Glutamatergic neuron (in vitro differentiated cells): Measurements from ENCODE around the gene STRIP2. TPM values are rescaled to one million over a fixed set of nuclear protein-coding genes. Genes with fewer than 3 reads are reported as not detected.
"Not testable (repeated sequence)": the region's sequence is repeated elsewhere in the genome, so short reads cannot be mapped to it uniquely, and the experiment has no call there.

Experiments
- DNase-seq: peaks from one replicate; pipeline ENCODE4 v3.0.0; 2022
- H3K27ac Mint-ChIP-seq: one replicate; pipeline ENCODE4 v1.8.0; 2020; ENCODE audit warnings: mild to moderate bottlenecking, mixed read lengths, inconsistent platforms; ENCODE audit not compliant: unreplicated experiment
- H3K27me3 Mint-ChIP-seq: one replicate; pipeline ENCODE4 v1.8.0; 2020; ENCODE audit warnings: mild to moderate bottlenecking, moderate library complexity, mixed read lengths, inconsistent platforms; ENCODE audit not compliant: unreplicated experiment
- H3K36me3 Mint-ChIP-seq: one replicate; pipeline ENCODE4 v1.8.0; 2020; ENCODE audit warnings: mild to moderate bottlenecking, mixed read lengths, inconsistent platforms; ENCODE audit not compliant: unreplicated experiment
- H3K4me1 Mint-ChIP-seq: one replicate; pipeline ENCODE4 v1.8.0; 2020; ENCODE audit warnings: mild to moderate bottlenecking, low read depth, mixed read lengths, inconsistent platforms; ENCODE audit not compliant: unreplicated experiment
- H3K4me3 Mint-ChIP-seq: one replicate; pipeline ENCODE4 v1.8.0; 2020; ENCODE audit warnings: mild to moderate bottlenecking, mixed read lengths, inconsistent platforms; ENCODE audit not compliant: unreplicated experiment
- H3K9me3 Mint-ChIP-seq: one replicate; pipeline ENCODE4 v1.8.0; 2020; ENCODE audit warnings: mild to moderate bottlenecking, moderate library complexity, mixed read lengths, inconsistent platforms; ENCODE audit not compliant: unreplicated experiment
- CTCF ChIP-seq: fragments of 200-600 bp; sonication (generic); IDR thresholded peaks from one replicate; pipeline ENCODE4 v1.5.0; 2021; ENCODE audit not compliant: partially characterized antibody, unreplicated experiment
- total RNA-seq: library from RNA; stranded (reverse); fragmentation: NEBNext Ultra II Directional; extraction: Animal tissue kit (Norgen Biotek cat#: 25700); gene quantifications from one replicate; pipeline ENCODE4 v1.2.1, GENCODE V29; 2021; ENCODE audit not compliant: unreplicated experiment

STRIP2 gene
- total RNA-seq, 1 donor from 2014 or later, result 3.3 TPM

GRCh38 chr7:129517931-129518330, 83.7 kb downstream of the STRIP2 start:
- no peak for TF ChIP-seq CTCF
- H3K36me3 Mint-ChIP-seq, result no peaks in the 10 kb centered on the region
- H3K4me3 Mint-ChIP-seq, result no peak overlapping the region
- peaks cover 3% of the 10 kb centered on the region for H3K27me3 Mint-ChIP-seq
- H3K9me3 Mint-ChIP-seq, result peaks cover 2% of the 10 kb centered on the region
- peaks cover 8% of the 10 kb centered on the region for H3K4me1 Mint-ChIP-seq
- DNase-seq, result no peak
- no peak overlapping the region for H3K27ac Mint-ChIP-seq

DNA sequence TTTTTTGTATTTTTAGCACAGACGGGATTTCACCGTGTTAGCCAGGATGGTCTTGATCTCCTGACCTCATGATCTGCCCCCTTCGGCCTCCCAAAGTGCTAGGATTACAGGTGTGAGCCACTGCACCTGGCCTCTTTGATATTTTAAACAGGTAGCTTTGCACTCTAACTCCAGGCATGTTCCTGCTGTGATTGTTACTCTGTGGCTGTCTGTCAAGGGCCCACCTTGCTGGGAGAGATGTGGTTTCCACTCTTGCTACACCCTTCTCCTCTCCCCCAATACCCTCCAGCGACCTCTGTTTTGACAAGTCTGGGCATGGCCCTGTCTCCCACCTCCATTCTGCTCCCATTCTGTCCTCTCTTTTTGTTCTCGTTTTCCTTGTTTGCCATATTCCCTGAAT, 85.2 kb downstream of the STRIP2 start:
- no peak for DNase-seq
- H3K27ac Mint-ChIP-seq, result no peak overlapping the region
- peaks cover 2% of the 10 kb centered on the region for H3K9me3 Mint-ChIP-seq
- H3K27me3 Mint-ChIP-seq, result peaks cover 3% of the 10 kb centered on the region
- no peak for TF ChIP-seq CTCF
- peaks cover 11% of the 10 kb centered on the region for H3K4me1 Mint-ChIP-seq
- no peak overlapping the region for H3K4me3 Mint-ChIP-seq
- H3K36me3 Mint-ChIP-seq, result no peaks in the 10 kb centered on the region

- H3K9me3 Mint-ChIP-seq, result peaks cover 2% of the 10 kb centered on the region
- peak; percentile 37 for DNase-seq
- peaks cover 7% of the 10 kb centered on the region for H3K36me3 Mint-ChIP-seq
- TF ChIP-seq CTCF, result no peak
- peaks cover 7% of the 10 kb centered on the region for H3K27me3 Mint-ChIP-seq
- no peak overlapping the region for H3K4me3 Mint-ChIP-seq
- peaks cover 11% of the 10 kb centered on the region for H3K4me1 Mint-ChIP-seq
- no peak overlapping the region for H3K27ac Mint-ChIP-seq
Observed at GRCh38 chr7:129522088-129522970, 88.1 kb downstream of the STRIP2 start.

GRCh38 chr7:129522971-129523340, 88.7 kb downstream of the STRIP2 start:
- no peak overlapping the region for H3K4me3 Mint-ChIP-seq
- peaks cover 7% of the 10 kb centered on the region for H3K27me3 Mint-ChIP-seq
- H3K4me1 Mint-ChIP-seq, result peaks cover 11% of the 10 kb centered on the region
- no peak for DNase-seq
- H3K9me3 Mint-ChIP-seq, result no peaks in the 10 kb centered on the region
- H3K36me3 Mint-ChIP-seq, result peaks cover 7% of the 10 kb centered on the region
- no peak for TF ChIP-seq CTCF
- H3K27ac Mint-ChIP-seq, result peak overlapping the region; percentile 14

GRCh38 chr7:129523924-129524323, 89.7 kb downstream of the STRIP2 start:
- no peak overlapping the region for H3K4me3 Mint-ChIP-seq
- H3K36me3 Mint-ChIP-seq, result peaks cover 7% of the 10 kb centered on the region
- no peaks in the 10 kb centered on the region for H3K9me3 Mint-ChIP-seq
- TF ChIP-seq CTCF, result no peak
- peaks cover 7% of the 10 kb centered on the region for H3K27me3 Mint-ChIP-seq
- no peak for DNase-seq
- peaks cover 11% of the 10 kb centered on the region for H3K4me1 Mint-ChIP-seq
- H3K27ac Mint-ChIP-seq, result no peak overlapping the region

GRCh38 chr7:129524405-129524804, 90.2 kb downstream of the STRIP2 start:
- not testable (repeated sequence) for H3K9me3 Mint-ChIP-seq, DNase-seq, H3K4me3 Mint-ChIP-seq, H3K27ac Mint-ChIP-seq, H3K36me3 Mint-ChIP-seq, H3K27me3 Mint-ChIP-seq
- peaks cover 11% of the 10 kb centered on the region for H3K4me1 Mint-ChIP-seq
